Stomach (tissue), 4 donors: ENCODE measurements around the gene PIEZO1.

Source experiments
- CTCF ChIP-seq, 7 experiments: fragments of 450-650 bp in 4 of 7; fragments of 200-600 bp in 3 of 7; sonication (generic) in 3 of 7; IDR thresholded peaks; one replicate each; pipeline ENCODE4 v1.5.1; 2016 to 2019; ENCODE audit warnings: antibody characterized with exemption in 7 of 7, control low read depth in 2 of 7, mild to moderate bottlenecking in 1 of 7
- EP300 ChIP-seq: sonication (generic); formaldehyde crosslinking; IDR thresholded peaks from one replicate; pipeline ENCODE4 v1.6.1; 2017; ENCODE audit warnings: antibody characterized with exemption

GRCh38 chr16:88762258-88762870 is 22.7 kb downstream of the PIEZO1 start:
- TF ChIP-seq CTCF (IDR thresholded peaks at IDR 0.05): no peak
- no peak for TF ChIP-seq EP300
